ENCODE results near the gene STX2.

The STX2 gene

DNA sequence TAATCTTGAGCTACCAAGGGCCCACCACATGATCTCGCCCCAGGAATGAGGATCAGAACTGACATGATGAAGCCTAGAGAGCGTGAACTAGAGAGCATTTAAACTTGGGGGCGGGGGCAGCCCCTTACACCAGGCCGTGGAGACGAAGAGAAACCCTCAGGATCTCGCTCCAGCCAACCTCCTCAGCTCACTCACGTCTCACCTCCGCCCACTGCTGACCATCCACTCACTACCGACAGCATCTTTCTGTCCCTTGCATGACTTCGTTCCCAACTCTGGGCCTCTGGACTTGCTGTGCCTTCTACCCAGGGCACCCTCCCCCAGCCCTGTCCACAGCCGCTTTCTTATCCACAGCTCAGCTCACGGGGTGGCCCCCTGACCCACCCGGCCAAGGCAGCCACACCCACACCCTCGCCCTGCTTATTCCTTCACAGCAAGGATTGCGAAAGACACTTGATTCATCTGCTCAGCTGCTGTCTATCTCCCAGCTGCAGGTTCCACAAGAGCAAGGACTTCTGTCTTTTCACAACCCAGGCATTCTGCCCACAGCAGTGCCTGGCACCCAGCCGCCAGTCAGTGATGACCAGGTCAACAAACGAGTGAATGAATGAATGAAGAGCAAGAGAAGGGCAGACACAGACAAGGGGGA is 6.4 kb downstream of the STX2 start:
- no peaks in the 10 kb centered on the region for H3K4me1 ChIP-seq (ENCODE audit: control insufficient read depth, insufficient read depth, low read length, poor library complexity, severe bottlenecking)
- no peaks in the 10 kb centered on the region for H3K9me3 ChIP-seq (ENCODE audit: control insufficient read depth, low read length)
- no peak for DNase-seq
- H3K36me3 ChIP-seq (ENCODE audit: control insufficient read depth, insufficient read depth, low read length): no peaks in the 10 kb centered on the region
- no peak overlapping the region for H3K27ac ChIP-seq (ENCODE audit: insufficient read depth, low read length, poor library complexity, severe bottlenecking)
- no peaks in the 10 kb centered on the region for H3K27me3 ChIP-seq (replicated peaks; ENCODE audit: control insufficient read depth, insufficient read depth, low read length, poor library complexity, severe bottlenecking)
- H3K4me3 ChIP-seq (ENCODE audit: insufficient read depth, low read depth, low read length, poor library complexity, severe bottlenecking): no peak overlapping the region

DNA sequence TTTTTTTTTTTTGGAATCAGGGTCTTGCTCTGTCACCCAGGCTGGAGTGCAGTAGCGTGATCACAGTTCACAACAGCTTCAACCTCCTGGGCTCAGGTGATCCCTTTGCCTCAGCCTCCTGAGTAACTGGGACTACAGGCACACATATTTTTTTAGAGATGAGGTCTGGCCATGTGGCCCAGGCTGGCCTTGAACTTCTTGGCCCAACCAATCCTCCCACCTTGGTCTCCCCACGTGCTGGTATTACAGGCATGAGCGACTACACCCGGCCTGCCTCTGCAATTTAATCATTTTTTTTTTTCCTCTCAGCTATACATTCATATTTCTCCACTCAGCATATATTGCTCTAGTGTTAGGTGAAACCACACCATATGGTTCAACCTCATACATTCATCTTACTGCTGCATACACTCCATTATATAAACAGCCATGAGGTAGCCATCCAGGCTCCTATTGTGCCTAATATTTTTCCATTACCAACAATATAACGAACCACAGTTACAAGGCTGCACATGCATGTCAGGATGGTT is 7.1 kb downstream of the STX2 start:
- H3K27ac ChIP-seq (ENCODE audit: insufficient read depth, low read length, poor library complexity, severe bottlenecking): no peak overlapping the region
- H3K36me3 ChIP-seq (ENCODE audit: control insufficient read depth, insufficient read depth, low read length): no peaks in the 10 kb centered on the region
- DNase-seq: no peak
- no peaks in the 10 kb centered on the region for H3K4me1 ChIP-seq (ENCODE audit: control insufficient read depth, insufficient read depth, low read length, poor library complexity, severe bottlenecking)
- no peaks in the 10 kb centered on the region for H3K9me3 ChIP-seq (ENCODE audit: control insufficient read depth, low read length)
- H3K27me3 ChIP-seq (replicated peaks; ENCODE audit: control insufficient read depth, insufficient read depth, low read length, poor library complexity, severe bottlenecking): no peaks in the 10 kb centered on the region
- H3K4me3 ChIP-seq (ENCODE audit: insufficient read depth, low read depth, low read length, poor library complexity, severe bottlenecking): no peak overlapping the region

DNA sequence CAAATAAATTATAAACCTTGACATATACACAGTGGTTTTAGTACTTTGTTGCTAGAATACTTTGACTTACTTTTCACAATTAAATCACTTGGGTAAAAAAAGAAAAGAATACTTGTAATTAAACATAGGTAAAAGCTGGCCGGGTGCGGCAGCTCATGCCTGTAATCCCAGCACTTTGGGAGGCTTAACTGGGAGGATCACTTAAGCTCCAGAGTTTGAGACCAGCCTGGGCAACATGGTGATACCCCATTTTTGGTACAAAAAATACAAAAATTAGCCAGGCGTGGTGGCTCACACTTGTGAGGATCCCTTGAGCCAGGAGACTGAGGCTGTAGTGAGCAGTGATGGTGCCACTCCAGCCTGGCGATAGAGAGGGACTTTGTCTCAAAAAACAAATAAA is 7.8 kb downstream of the STX2 start:
- no peaks in the 10 kb centered on the region for H3K36me3 ChIP-seq (ENCODE audit: control insufficient read depth, insufficient read depth, low read length)
- no peaks in the 10 kb centered on the region for H3K9me3 ChIP-seq (ENCODE audit: control insufficient read depth, low read length)
- H3K27me3 ChIP-seq (replicated peaks; ENCODE audit: control insufficient read depth, insufficient read depth, low read length, poor library complexity, severe bottlenecking): no peaks in the 10 kb centered on the region
- H3K4me1 ChIP-seq (ENCODE audit: control insufficient read depth, insufficient read depth, low read length, poor library complexity, severe bottlenecking): no peaks in the 10 kb centered on the region
- no peak overlapping the region for H3K27ac ChIP-seq (ENCODE audit: insufficient read depth, low read length, poor library complexity, severe bottlenecking)
- no peak overlapping the region for H3K4me3 ChIP-seq (ENCODE audit: insufficient read depth, low read depth, low read length, poor library complexity, severe bottlenecking)
- no peak for DNase-seq

DNA sequence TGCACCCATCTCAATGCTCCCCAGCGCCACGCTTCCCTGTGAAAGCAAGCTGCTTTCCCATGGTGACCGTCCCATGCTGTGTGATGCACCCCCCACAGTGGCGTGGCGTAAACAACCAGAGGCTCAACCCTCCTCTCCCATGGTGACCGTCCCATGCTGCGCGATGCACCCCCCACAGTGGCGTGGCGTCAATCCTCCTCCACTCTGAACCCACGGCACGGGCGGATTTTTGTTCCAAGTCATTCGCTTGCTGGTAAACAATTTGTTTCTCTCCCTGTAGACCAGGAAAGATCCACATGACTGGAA is 8.9 kb downstream of the STX2 start:
- no peaks in the 10 kb centered on the region for H3K9me3 ChIP-seq (ENCODE audit: control insufficient read depth, low read length)
- no peak overlapping the region for H3K4me3 ChIP-seq (ENCODE audit: insufficient read depth, low read depth, low read length, poor library complexity, severe bottlenecking)
- H3K27me3 ChIP-seq (replicated peaks; ENCODE audit: control insufficient read depth, insufficient read depth, low read length, poor library complexity, severe bottlenecking): no peaks in the 10 kb centered on the region
- no peak overlapping the region for H3K27ac ChIP-seq (ENCODE audit: insufficient read depth, low read length, poor library complexity, severe bottlenecking)
- no peaks in the 10 kb centered on the region for H3K36me3 ChIP-seq (ENCODE audit: control insufficient read depth, insufficient read depth, low read length)
- no peak for DNase-seq
- no peaks in the 10 kb centered on the region for H3K4me1 ChIP-seq (ENCODE audit: control insufficient read depth, insufficient read depth, low read length, poor library complexity, severe bottlenecking)

DNA sequence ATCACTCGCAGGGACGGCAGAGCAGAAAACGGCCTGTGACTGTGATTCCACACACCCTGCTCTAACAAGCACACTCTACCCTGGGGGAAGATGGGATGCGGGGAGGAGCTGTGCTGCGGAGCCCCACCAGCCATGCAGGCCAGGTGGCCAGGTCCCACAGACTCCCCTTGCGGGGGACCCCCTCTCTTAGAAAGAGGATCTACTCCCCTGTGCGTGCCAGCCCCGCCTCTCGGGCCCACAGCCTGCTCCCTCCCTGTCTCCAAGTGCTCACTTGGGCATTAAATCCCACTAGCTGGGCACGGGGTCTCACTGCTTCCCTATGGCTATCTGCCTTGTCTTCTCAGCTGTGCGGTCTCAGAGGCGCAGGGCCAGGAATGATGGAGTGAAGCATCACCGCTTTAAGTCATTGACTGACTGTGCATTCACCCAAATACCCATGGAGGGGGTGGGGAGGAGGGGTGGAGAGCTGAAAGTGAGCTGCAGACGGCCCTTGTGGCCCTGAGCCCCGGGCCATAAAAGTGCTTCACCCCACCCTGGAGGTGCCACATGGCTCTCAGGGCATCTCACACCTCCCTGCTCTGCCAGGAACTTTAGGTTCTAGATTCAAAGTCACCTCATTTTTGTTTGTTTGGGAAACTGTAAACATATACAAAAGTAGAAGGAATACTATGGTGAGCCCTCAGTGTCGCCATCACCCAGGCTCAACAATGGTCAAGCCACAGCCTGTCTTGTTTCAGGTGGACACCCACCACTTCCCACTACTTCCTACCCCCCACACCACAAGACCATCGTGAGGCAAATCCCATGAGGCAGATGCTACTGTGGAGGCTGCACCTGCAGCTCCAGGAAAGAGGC is 9.4 kb downstream of the STX2 start:
- no peaks in the 10 kb centered on the region for H3K36me3 ChIP-seq (ENCODE audit: control insufficient read depth, insufficient read depth, low read length)
- H3K27ac ChIP-seq (ENCODE audit: insufficient read depth, low read length, poor library complexity, severe bottlenecking): no peak overlapping the region
- H3K4me3 ChIP-seq (ENCODE audit: insufficient read depth, low read depth, low read length, poor library complexity, severe bottlenecking): no peak overlapping the region
- no peaks in the 10 kb centered on the region for H3K4me1 ChIP-seq (ENCODE audit: control insufficient read depth, insufficient read depth, low read length, poor library complexity, severe bottlenecking)
- no peaks in the 10 kb centered on the region for H3K9me3 ChIP-seq (ENCODE audit: control insufficient read depth, low read length)
- H3K27me3 ChIP-seq (replicated peaks; ENCODE audit: control insufficient read depth, insufficient read depth, low read length, poor library complexity, severe bottlenecking): no peaks in the 10 kb centered on the region
- DNase-seq: no peak

DNA sequence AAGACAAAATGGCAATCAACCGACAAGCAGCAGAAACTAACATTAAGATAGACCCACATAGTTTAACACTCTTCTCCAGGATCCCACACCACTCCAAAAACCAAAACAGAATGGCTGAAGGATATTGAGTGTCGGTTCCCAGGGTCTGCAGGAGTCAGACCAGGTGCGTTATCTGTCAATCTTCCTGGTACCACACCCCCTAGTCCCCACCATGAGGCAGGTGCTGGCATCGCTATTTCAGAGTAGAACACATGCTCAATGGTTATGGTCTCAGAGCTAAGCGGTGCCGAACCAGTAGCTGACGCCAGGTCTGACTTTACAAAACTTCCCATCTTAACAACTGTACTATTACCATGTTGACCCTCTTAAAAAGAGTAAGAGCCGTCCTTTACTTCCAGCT is 10.2 kb downstream of the STX2 start:
- H3K36me3 ChIP-seq (ENCODE audit: control insufficient read depth, insufficient read depth, low read length): no peaks in the 10 kb centered on the region
- DNase-seq: no peak
- no peak overlapping the region for H3K27ac ChIP-seq (ENCODE audit: insufficient read depth, low read length, poor library complexity, severe bottlenecking)
- no peak overlapping the region for H3K4me3 ChIP-seq (ENCODE audit: insufficient read depth, low read depth, low read length, poor library complexity, severe bottlenecking)
- no peaks in the 10 kb centered on the region for H3K27me3 ChIP-seq (replicated peaks; ENCODE audit: control insufficient read depth, insufficient read depth, low read length, poor library complexity, severe bottlenecking)
- H3K4me1 ChIP-seq (ENCODE audit: control insufficient read depth, insufficient read depth, low read length, poor library complexity, severe bottlenecking): no peaks in the 10 kb centered on the region
- no peaks in the 10 kb centered on the region for H3K9me3 ChIP-seq (ENCODE audit: control insufficient read depth, low read length)

DNA sequence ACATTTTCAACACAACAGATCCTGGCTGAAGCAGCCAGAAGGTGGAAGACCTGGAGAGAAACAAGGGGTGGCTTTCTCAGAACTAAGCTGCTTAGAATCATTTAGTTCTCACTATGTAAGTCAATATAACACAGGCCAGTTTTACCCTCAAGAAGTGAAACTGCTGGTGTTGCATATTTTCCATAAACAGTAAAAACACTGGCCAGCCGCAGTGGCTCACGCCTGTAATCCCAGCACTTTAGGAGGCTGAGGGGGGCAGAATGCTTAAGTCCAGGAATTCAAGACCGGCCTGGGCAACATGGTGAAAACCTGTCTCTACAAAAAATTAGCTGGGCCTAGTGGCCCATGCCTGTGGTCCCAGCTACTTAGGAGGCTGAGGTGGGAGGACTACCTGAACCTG is 11.6 kb downstream of the STX2 start:
- no peak for DNase-seq
- Histone ChIP-seq H3K27ac (ENCODE audit: insufficient read depth, low read length, poor library complexity, severe bottlenecking) (no peak overlapping the region), H3K27me3 (replicated peaks; ENCODE audit: control insufficient read depth, insufficient read depth, low read length, poor library complexity, severe bottlenecking) (no peaks in the 10 kb centered on the region), H3K9me3 (ENCODE audit: control insufficient read depth, low read length) (no peaks in the 10 kb centered on the region), H3K4me3 (ENCODE audit: insufficient read depth, low read depth, low read length, poor library complexity, severe bottlenecking) (no peak overlapping the region), H3K36me3 (ENCODE audit: control insufficient read depth, insufficient read depth, low read length) (peaks cover 13% of the 10 kb centered on the region), H3K4me1 (ENCODE audit: control insufficient read depth, insufficient read depth, low read length, poor library complexity, severe bottlenecking) (no peaks in the 10 kb centered on the region)

DNA sequence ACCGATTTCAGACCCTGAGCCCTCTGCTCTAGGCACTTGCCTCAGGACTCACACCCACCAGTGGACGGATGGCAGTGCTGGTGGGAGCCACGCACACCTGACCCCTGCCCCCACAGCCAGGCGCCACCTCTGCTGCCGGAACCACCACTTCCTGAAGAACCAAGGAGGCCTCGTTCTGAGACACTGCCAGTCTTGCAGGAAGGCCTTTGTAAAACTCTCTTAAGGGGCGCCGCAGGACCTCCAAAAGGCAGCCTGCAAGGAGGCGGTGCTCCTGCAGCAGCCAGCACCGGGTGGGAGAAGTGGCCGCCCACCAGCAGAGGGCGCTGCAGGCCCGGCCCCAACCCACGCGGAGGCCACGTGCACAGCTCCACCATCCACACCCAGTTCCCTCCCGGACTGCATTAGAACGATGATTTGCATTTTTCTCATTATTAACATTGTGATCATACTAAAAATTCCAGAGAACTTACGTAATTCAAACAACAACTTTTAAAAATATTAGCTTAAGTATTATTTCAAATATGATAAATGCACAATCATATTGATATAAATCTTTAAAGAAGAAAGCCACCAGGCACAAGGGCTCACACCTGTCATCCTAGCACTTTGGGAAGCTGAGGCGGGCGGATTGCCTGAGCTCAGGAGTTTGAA is 12.8 kb downstream of the STX2 start:
- Histone ChIP-seq H3K27me3 (replicated peaks; ENCODE audit: control insufficient read depth, insufficient read depth, low read length, poor library complexity, severe bottlenecking) (no peaks in the 10 kb centered on the region), H3K4me3 (ENCODE audit: insufficient read depth, low read depth, low read length, poor library complexity, severe bottlenecking) (no peak overlapping the region), H3K4me1 (ENCODE audit: control insufficient read depth, insufficient read depth, low read length, poor library complexity, severe bottlenecking) (no peaks in the 10 kb centered on the region), H3K36me3 (ENCODE audit: control insufficient read depth, insufficient read depth, low read length) (peaks cover 17% of the 10 kb centered on the region), H3K27ac (ENCODE audit: insufficient read depth, low read length, poor library complexity, severe bottlenecking) (no peak overlapping the region), H3K9me3 (ENCODE audit: control insufficient read depth, low read length) (no peaks in the 10 kb centered on the region)
- peak; percentile 41 to 49 (median 47) for DNase-seq

DNA sequence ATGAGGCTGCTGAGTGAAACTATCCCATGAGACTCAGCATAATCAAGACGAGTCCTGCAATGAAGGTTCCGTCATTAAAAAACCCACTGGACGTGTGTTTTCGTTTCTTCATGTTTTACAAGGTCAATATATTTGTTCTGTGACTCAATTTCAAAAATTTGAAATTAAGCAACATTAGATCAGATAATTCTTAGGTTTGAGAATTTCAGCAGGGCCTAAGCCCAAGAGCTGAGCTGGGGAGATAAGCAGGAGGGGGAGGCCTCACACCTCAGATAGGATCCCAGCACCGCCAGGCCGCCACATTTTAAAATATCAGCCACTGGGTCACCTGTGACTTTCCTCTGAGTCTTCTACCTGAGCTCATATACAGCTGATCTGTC is 13.3 kb downstream of the STX2 start:
- H3K9me3 ChIP-seq (ENCODE audit: control insufficient read depth, low read length): no peaks in the 10 kb centered on the region
- H3K27ac ChIP-seq (ENCODE audit: insufficient read depth, low read length, poor library complexity, severe bottlenecking): no peak overlapping the region
- no peak for DNase-seq
- H3K4me3 ChIP-seq (ENCODE audit: insufficient read depth, low read depth, low read length, poor library complexity, severe bottlenecking): no peak overlapping the region
- H3K27me3 ChIP-seq (replicated peaks; ENCODE audit: control insufficient read depth, insufficient read depth, low read length, poor library complexity, severe bottlenecking): no peaks in the 10 kb centered on the region
- H3K36me3 ChIP-seq (ENCODE audit: control insufficient read depth, insufficient read depth, low read length): peaks cover 22% of the 10 kb centered on the region
- no peaks in the 10 kb centered on the region for H3K4me1 ChIP-seq (ENCODE audit: control insufficient read depth, insufficient read depth, low read length, poor library complexity, severe bottlenecking)

DNA sequence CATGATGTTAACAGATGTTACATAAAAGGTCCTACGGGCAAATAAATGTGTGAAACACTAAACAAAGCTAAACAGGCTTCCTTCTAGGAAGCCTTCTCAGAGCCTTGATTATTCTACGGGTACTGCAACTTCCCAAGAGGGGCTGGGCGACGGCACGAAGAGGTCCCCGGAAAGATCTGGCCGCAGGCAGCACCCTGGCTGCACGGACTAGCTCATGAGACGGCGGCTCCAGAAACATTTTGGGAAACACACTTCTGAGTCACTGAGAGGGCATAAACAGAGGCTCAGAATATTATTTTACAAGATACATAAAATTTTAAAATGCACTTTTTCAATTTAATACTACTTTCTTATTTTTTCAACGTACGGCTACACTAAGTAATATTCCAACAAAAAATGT is 19.4 kb downstream of the STX2 start:
- Histone ChIP-seq H3K4me1 (ENCODE audit: control insufficient read depth, insufficient read depth, low read length, poor library complexity, severe bottlenecking) (peaks cover 2% of the 10 kb centered on the region), H3K9me3 (ENCODE audit: control insufficient read depth, low read length) (no peaks in the 10 kb centered on the region), H3K36me3 (ENCODE audit: control insufficient read depth, insufficient read depth, low read length) (peaks cover 23% of the 10 kb centered on the region), H3K4me3 (ENCODE audit: insufficient read depth, low read depth, low read length, poor library complexity, severe bottlenecking) (no peak overlapping the region), H3K27me3 (replicated peaks; ENCODE audit: control insufficient read depth, insufficient read depth, low read length, poor library complexity, severe bottlenecking) (no peaks in the 10 kb centered on the region), H3K27ac (ENCODE audit: insufficient read depth, low read length, poor library complexity, severe bottlenecking) (no peak overlapping the region)
- DNase-seq: no peak
